Panc1 (cell line): ENCODE measurements around the gene PNLIPRP3.

ENCODE experiments used
- POLR2AphosphoS5 ChIP-seq: IDR thresholded peaks from 2 replicates; pipeline ENCODE4 v1.6.1; 2012; ENCODE audit warnings: mild to moderate bottlenecking, low read depth, low read length, moderate library complexity
- TCF7L2 ChIP-seq: IDR thresholded peaks from 2 replicates; pipeline ENCODE4 v1.6.1; 2011; ENCODE audit warnings: mild to moderate bottlenecking, low read depth, low read length, inconsistent platforms
- TF ChIP-seq, protein P1 (sequence below), 2 experiments: IDR thresholded peaks; 2 replicates each; pipeline ENCODE4 v1.6.1; 2011 to 2012; ENCODE audit warnings: low read depth in 2 of 2, control low read depth in 1 of 2, low read length in 1 of 2, mild to moderate bottlenecking in 1 of 2, moderate library complexity in 1 of 2; ENCODE audit not compliant: insufficient read depth in 1 of 2
- TF ChIP-seq, protein P2 (sequence below): fragments of 450-650 bp; IDR thresholded peaks from 2 replicates; pipeline ENCODE4 v1.5.1; 2017; ENCODE audit warnings: mild to moderate bottlenecking

DNA sequence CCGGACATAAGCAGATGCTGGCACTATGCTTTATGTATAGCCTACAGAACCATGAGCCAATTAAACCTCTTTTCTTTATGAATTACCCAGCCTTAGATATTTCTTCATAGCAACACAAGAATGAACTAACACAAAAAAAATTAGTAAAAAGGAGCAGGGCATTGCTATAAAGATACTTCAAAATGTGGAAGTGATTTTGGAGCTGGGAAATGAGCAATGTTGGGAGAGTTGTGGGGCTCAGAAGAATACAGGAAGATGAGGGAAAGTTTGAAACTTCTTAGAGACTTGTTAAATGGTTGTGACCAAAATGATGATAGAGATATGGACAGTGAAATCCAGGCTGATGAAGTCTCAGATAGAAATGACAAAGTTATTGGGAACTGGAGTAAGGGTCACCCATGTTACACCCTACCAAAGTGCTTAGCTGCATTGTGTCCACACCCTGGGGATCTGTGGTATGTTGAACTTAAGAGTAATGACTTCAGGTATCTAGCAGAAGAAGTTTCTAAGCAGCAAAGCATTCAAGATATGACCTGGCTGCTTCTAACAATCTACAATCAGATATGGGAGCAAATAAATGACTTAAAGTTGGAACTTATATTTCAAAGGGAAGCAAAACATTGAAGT is 24.2 kb downstream of the PNLIPRP3 start:
- TF ChIP-seq, protein P1, sequence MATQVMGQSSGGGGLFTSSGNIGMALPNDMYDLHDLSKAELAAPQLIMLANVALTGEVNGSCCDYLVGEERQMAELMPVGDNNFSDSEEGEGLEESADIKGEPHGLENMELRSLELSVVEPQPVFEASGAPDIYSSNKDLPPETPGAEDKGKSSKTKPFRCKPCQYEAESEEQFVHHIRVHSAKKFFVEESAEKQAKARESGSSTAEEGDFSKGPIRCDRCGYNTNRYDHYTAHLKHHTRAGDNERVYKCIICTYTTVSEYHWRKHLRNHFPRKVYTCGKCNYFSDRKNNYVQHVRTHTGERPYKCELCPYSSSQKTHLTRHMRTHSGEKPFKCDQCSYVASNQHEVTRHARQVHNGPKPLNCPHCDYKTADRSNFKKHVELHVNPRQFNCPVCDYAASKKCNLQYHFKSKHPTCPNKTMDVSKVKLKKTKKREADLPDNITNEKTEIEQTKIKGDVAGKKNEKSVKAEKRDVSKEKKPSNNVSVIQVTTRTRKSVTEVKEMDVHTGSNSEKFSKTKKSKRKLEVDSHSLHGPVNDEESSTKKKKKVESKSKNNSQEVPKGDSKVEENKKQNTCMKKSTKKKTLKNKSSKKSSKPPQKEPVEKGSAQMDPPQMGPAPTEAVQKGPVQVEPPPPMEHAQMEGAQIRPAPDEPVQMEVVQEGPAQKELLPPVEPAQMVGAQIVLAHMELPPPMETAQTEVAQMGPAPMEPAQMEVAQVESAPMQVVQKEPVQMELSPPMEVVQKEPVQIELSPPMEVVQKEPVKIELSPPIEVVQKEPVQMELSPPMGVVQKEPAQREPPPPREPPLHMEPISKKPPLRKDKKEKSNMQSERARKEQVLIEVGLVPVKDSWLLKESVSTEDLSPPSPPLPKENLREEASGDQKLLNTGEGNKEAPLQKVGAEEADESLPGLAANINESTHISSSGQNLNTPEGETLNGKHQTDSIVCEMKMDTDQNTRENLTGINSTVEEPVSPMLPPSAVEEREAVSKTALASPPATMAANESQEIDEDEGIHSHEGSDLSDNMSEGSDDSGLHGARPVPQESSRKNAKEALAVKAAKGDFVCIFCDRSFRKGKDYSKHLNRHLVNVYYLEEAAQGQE (IDR thresholded peaks at IDR 0.05; ENCODE audit: insufficient read depth in 1 of 2, low read depth in 2 of 2, low read length in 1 of 2), result no peak
- TF ChIP-seq, protein P2, sequence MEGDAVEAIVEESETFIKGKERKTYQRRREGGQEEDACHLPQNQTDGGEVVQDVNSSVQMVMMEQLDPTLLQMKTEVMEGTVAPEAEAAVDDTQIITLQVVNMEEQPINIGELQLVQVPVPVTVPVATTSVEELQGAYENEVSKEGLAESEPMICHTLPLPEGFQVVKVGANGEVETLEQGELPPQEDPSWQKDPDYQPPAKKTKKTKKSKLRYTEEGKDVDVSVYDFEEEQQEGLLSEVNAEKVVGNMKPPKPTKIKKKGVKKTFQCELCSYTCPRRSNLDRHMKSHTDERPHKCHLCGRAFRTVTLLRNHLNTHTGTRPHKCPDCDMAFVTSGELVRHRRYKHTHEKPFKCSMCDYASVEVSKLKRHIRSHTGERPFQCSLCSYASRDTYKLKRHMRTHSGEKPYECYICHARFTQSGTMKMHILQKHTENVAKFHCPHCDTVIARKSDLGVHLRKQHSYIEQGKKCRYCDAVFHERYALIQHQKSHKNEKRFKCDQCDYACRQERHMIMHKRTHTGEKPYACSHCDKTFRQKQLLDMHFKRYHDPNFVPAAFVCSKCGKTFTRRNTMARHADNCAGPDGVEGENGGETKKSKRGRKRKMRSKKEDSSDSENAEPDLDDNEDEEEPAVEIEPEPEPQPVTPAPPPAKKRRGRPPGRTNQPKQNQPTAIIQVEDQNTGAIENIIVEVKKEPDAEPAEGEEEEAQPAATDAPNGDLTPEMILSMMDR, result no peak
- no peak for TF ChIP-seq POLR2AphosphoS5
- no peak for TF ChIP-seq TCF7L2
